ENCODE results near the gene MAPK9. TPM values are rescaled to one million over a fixed set of nuclear protein-coding genes. Genes with fewer than 3 reads are reported as not detected.

The MAPK9 gene
- total RNA-seq, 2 experiments from 2014 or later = 41.7 to 43.2 TPM

DNA sequence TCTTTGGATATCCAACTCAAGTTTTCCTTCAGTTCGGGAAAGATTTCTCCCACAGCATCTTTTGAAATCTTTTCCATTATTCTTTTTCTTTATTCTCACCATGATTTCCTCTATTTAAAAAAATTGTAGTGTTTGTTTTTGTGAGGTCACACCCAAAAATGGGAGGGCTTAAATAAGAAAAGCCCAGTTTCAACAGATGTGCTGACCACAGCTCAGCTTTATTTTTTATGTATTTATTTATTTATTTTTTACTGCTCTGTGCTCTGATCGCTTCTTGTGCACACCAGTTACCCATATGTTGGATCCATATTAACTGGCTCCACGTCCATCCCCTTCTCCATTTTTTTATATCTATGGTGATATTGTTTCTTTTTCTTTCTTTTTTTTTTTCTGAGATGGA lies 41.0 kb upstream of the MAPK9 start:
- Mint-ChIP-seq H3K4me3 (no peak overlapping the region), H3K9me3 (no peaks in the 10 kb centered on the region), H3K36me3 (no peaks in the 10 kb centered on the region), H3K27ac (no peak overlapping the region), H3K27me3 (peaks cover 8% of the 10 kb centered on the region), H3K4me1 (ENCODE audit: low read depth) (no peaks in the 10 kb centered on the region)
- no peak for DNase-seq
- ChIA-PET POLR2A (no interaction called here), CTCF (interaction anchor here (0.7 to 2.8 kb wide), 3 partner anchors 17 to 124 kb away, joined by 3 to 12 read pairs (median 4); partner anchors contain the start of gene RASGEF1C)
- intact Hi-C loops (cut with micrococcal nuclease) = no loop called here

DNA sequence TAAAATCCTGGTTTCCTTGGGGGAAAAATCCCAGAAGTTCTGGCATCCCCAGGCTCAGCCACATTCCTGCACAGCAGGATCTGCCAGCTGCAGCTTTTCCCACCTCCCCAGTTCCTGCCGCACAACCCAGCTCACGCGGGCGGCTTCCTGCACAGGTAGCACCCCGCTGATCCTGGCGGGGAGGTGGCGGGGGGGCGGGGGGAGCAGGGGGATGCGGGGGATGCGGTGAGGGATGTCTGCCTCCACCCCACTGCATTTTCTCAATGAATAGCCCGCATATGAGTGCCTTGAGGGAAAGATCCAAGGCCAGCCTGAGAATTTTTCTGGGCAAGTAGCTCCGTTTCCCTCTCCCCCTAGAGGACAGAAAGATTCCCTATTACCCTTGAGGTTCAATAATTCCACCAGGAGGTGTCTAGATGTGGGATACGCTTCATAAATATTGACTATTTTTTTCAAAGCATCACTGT lies 40.2 kb upstream of the MAPK9 start:
- H3K27ac Mint-ChIP-seq = no peak overlapping the region
- no peaks in the 10 kb centered on the region for H3K9me3 Mint-ChIP-seq
- no peaks in the 10 kb centered on the region for H3K4me1 Mint-ChIP-seq (ENCODE audit: low read depth)
- POLR2A ChIA-PET = no interaction called here
- CTCF ChIA-PET = interaction anchor here (0.9 to 2.8 kb wide), 2 partner anchors 11 to 16 kb away, joined by 4 to 12 read pairs; no protein-coding TSS in a partner anchor
- no peak overlapping the region for H3K4me3 Mint-ChIP-seq
- intact Hi-C loops (cut with micrococcal nuclease) = no loop called here
- peaks cover 8% of the 10 kb centered on the region for H3K27me3 Mint-ChIP-seq
- H3K36me3 Mint-ChIP-seq = no peaks in the 10 kb centered on the region
- DNase-seq = no peak

DNA sequence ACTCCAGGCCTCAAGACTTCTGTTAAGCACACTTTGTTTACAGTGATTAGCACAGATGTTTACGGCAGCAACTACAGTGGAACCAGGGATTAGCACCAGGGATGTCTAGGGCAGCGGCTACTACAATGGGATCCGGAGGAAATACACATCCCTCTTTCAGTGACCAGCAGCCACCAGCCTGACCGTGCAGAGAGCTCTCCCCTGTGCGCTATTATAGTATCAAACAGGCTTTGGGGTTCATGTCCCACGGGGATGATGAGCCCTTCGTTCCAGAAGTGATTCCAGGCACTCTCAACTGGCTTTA lies 39.7 kb upstream of the MAPK9 start:
- ChIA-PET CTCF (interaction anchor here (0.9 to 2.8 kb wide), 3 partner anchors 11 to 15 kb away, joined by 3 to 12 read pairs (median 4); no protein-coding TSS in a partner anchor), POLR2A (no interaction called here)
- no peak for DNase-seq
- H3K9me3 Mint-ChIP-seq = no peaks in the 10 kb centered on the region
- no peak overlapping the region for H3K4me3 Mint-ChIP-seq
- H3K27me3 Mint-ChIP-seq = peaks cover 8% of the 10 kb centered on the region
- intact Hi-C loops (cut with micrococcal nuclease) = no loop called here
- H3K27ac Mint-ChIP-seq = no peak overlapping the region
- no peaks in the 10 kb centered on the region for H3K36me3 Mint-ChIP-seq
- H3K4me1 Mint-ChIP-seq (ENCODE audit: low read depth) = no peaks in the 10 kb centered on the region

DNA sequence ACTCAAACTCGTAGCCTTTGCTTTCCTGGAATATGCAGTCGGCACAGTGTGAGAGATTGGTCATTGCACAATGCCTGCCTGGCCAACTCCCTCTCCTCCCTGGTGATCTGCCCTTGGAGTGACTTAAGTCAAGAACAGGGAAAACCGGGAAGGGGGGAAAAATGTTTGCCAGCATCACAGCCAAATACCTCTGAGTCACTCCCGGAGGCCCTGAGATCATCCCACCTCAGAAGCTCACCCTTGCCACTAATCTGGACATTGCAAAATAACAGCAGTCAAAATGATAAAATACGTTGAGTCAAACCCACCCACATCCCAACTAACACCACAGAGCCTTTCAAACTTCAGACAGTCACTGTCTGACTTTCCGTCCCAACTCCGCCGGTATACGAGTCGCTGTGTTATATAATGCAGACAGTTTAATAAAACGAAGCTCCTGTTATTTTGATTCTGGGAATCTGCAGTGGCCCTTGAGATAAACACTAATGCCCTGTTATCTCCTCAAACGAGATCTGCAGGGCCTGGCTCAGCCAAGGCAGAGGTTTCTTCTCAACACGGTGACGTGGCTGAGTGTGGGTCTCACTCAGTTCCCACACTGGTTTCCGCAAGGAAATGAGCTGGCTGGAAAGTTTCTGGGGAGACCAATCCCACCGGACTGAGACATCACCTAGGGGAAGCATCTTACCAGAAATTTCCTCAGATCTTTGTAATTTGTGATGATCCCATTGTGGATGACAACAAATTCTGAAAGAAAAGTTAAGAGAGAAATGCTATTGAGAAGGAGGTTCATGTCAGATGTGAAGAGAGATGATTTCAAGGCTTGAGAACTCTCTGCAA lies 39.1 kb upstream of the MAPK9 start:
- DNase-seq = no peak
- intact Hi-C loops (cut with micrococcal nuclease) = no loop called here
- Mint-ChIP-seq H3K36me3 (no peaks in the 10 kb centered on the region), H3K4me3 (no peak overlapping the region), H3K27ac (no peak overlapping the region), H3K4me1 (ENCODE audit: low read depth) (no peaks in the 10 kb centered on the region), H3K9me3 (no peaks in the 10 kb centered on the region), H3K27me3 (peaks cover 8% of the 10 kb centered on the region)
- CTCF ChIA-PET = interaction anchor here (0.6 to 2.8 kb wide), 4 partner anchors 11 to 62 kb away, joined by 3 to 12 read pairs (median 4); no protein-coding TSS in a partner anchor
- POLR2A ChIA-PET = no interaction called here

DNA sequence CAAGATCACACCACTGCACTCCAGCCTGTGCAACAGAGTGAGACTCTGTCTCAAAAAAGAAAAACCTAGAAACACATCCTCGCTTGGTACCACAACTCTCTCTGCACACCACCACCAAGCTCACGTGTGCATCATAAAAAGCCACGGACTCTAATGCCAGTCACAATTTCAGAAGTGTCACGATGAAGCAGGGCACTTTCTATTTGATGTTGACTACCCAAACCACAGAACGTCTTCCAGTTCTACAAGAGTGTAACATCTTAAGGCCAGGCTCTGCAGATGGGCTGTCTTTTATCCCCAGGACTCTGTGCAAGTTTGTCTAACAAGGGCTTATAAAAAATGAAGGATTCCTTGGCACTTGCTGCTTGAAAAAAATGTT lies 38.4 kb upstream of the MAPK9 start:
- no peaks in the 10 kb centered on the region for H3K4me1 Mint-ChIP-seq (ENCODE audit: low read depth)

DNA sequence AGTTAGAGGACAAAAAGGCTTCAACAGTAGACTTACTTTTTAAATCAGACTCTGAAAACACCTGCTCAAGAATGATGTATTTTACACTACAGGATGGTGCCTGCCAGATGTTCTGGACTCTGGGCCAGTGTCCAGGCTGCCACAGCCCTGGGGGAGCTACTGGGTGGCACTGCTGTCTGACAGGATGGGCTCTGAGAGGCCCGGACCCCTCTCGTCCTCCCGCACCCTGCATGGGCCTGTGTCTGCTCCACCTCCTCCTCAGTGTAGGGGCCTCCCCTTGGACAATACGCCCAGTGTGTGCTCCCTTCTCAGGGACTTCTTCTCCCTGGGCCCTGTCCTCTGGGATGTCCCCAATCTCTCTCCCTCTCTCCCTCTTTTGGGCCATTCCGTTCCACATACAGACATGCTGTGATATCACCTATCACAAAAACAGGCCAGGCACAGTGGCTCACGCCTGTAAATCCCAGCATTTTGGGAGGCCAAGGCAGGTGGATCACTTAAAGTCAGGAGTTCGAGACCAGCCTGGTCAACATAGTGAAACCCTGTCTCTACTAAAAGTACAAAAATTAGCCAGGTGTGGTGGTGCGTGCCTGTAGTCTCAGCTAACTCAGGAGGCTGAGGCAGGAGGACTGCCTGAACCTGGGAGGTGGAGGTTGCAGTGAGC lies 37.9 kb upstream of the MAPK9 start:
- intact Hi-C loops (cut with micrococcal nuclease) = loop anchor here (10.0 kb wide), 1 partner anchor 195 kb away; no protein-coding TSS in a partner anchor
- H3K27ac Mint-ChIP-seq = no peak overlapping the region
- POLR2A ChIA-PET = no interaction called here

More for the DNA sequence above, 38.4 kb upstream of the MAPK9 start:
- DNase-seq = no peak
- Mint-ChIP-seq H3K27ac (no peak overlapping the region), H3K4me3 (no peak overlapping the region), H3K27me3 (peaks cover 8% of the 10 kb centered on the region), H3K9me3 (no peaks in the 10 kb centered on the region), H3K36me3 (no peaks in the 10 kb centered on the region)
- POLR2A ChIA-PET = no interaction called here
- CTCF ChIA-PET = interaction anchor here (0.6 to 2.8 kb wide), 4 partner anchors 14 to 61 kb away, joined by 3 to 12 read pairs (median 4); no protein-coding TSS in a partner anchor
- intact Hi-C loops (cut with micrococcal nuclease) = no loop called here

DNA sequence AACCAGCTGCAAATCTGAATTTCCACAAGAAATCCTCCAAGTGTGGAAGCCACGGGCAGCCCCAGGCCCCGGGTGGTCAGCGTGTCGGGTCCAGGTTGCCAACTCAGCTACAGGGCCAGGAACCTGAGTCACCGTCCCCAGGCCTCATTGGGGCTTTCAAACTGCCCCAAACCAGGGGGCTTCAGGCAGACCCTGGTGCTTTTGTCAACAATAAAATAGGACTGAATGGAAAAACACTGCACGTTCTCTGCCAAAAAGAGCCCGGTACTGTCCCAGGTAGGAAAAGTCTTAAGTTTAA lies 37.2 kb upstream of the MAPK9 start:
- ChIA-PET POLR2A (interaction anchor here (1.4 kb wide), 1 partner anchor 36 kb away, joined by 5 read pairs; the partner anchor contains the start of gene MAPK9), CTCF (interaction anchor here (0.6 to 2.5 kb wide), 34 partner anchors 9 to 277 kb away, joined by 3 to 68 read pairs (median 5); partner anchors contain the start of genes GFPT2, MAPK9 and RASGEF1C)
- intact Hi-C loops (cut with micrococcal nuclease) = loop anchor here (10.0 kb wide), 1 partner anchor 194 kb away; no protein-coding TSS in a partner anchor
- Mint-ChIP-seq H3K4me3 (no peak overlapping the region), H3K36me3 (no peaks in the 10 kb centered on the region), H3K9me3 (no peaks in the 10 kb centered on the region), H3K4me1 (ENCODE audit: low read depth) (no peaks in the 10 kb centered on the region), H3K27ac (no peak overlapping the region), H3K27me3 (peaks cover 8% of the 10 kb centered on the region)
- no peak for DNase-seq

More for the DNA sequence above, 37.9 kb upstream of the MAPK9 start:
- no peak overlapping the region for H3K4me3 Mint-ChIP-seq
- H3K9me3 Mint-ChIP-seq = no peaks in the 10 kb centered on the region
- no peak for DNase-seq
- CTCF ChIA-PET = interaction anchor here (0.6 to 2.5 kb wide), 18 partner anchors 8 to 202 kb away, joined by 3 to 68 read pairs (median 5); partner anchors contain the start of gene MAPK9
- H3K36me3 Mint-ChIP-seq = no peaks in the 10 kb centered on the region
- no peaks in the 10 kb centered on the region for H3K4me1 Mint-ChIP-seq (ENCODE audit: low read depth)
- peaks cover 8% of the 10 kb centered on the region for H3K27me3 Mint-ChIP-seq

DNA sequence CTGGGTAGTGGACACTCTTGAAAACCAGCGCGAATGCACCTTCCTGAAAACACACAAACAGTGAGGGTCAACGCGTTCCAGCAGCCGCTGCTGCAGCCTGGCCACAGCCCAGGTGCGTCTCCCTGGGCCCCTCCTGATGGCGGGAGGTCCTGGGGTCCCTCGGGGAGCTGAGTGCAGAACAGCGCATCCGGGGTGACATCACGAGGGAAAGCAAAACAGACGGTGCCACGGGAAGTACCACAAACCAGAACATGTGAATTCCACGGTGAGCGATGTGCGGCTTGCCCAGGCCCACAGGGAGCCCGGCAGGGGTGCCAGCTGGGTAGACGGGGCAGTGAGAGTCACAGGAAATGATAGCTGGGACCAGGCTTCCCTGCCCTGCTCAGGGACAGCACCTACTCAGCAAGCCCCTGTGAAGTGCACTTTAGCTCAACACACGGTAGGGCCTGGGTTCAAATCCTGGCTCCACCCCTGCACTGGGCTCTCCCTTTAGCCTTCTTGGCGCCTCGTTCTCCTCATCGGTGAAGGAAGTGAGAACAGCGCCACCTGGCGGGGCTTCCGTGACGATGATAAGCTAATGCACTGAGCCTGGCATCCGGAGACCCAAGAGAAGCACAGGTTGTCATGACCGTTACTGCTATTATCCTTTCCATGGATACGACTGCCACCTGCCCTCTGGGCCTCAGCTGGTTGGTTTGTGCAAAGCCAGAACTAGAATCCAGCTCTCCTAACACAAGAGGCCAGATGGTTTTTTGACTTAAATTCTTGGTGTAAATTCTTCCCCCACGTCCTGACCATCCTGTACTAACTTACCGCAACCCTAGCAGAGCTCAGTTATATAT lies 36.6 kb upstream of the MAPK9 start:
- ChIA-PET POLR2A (interaction anchor here (0.7 to 1.4 kb wide), 2 partner anchors 15 to 36 kb away, joined by 3 to 5 read pairs; partner anchors contain the start of gene MAPK9), CTCF (interaction anchor here (0.6 to 2.5 kb wide), 35 partner anchors 9 to 277 kb away, joined by 3 to 68 read pairs (median 5); partner anchors contain the start of genes GFPT2, MAPK9 and RASGEF1C)
- intact Hi-C loops (cut with micrococcal nuclease) = loop anchor here (1.0 to 10.0 kb wide), 2 partner anchors 35 to 194 kb away; no protein-coding TSS in a partner anchor
- H3K4me3 Mint-ChIP-seq = no peak overlapping the region
- H3K9me3 Mint-ChIP-seq = no peaks in the 10 kb centered on the region
- no peak overlapping the region for H3K27ac Mint-ChIP-seq
- DNase-seq = peak; percentile 90
- H3K27me3 Mint-ChIP-seq = peaks cover 6% of the 10 kb centered on the region
- no peaks in the 10 kb centered on the region for H3K36me3 Mint-ChIP-seq
- no peaks in the 10 kb centered on the region for H3K4me1 Mint-ChIP-seq (ENCODE audit: low read depth)

DNA sequence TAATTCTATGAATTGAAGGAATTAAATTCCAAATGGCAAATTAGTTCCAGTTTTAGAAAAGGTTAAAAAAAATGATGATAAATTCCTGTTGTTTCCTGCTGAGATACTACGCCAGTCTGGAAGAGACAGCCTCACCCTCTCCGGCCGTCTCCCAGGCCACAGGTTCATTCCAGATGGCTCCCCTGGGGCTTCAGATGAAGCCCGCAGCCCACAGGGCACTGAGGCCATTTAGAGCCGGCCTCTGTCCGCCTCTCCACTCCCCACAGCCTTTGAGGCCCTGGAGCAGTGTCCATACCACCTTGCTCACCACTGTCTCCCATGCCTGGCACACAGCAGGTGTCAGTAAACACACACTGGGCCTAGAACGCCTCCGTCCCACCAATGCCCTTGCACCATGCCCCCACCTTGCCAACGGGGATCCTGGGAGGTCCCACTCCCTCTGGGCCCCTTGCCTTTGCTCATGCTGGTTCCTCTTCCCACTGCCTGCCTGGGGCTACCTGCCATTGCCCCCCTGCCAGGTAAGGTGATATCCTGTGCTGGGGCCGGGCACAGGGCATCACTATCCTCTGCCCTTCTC lies 35.2 kb upstream of the MAPK9 start:
- DNase-seq = no peak
- intact Hi-C loops (cut with micrococcal nuclease) = loop anchor here (10.0 kb wide), 1 partner anchor 192 kb away; no protein-coding TSS in a partner anchor
- ChIA-PET POLR2A (no interaction called here), CTCF (interaction anchor here (2.0 to 3.9 kb wide), 3 partner anchors 8 to 33 kb away, joined by 4 to 62 read pairs (median 18); no protein-coding TSS in a partner anchor)
- H3K36me3 Mint-ChIP-seq = no peaks in the 10 kb centered on the region
- no peak overlapping the region for H3K4me3 Mint-ChIP-seq
- no peak overlapping the region for H3K27ac Mint-ChIP-seq
- no peaks in the 10 kb centered on the region for H3K9me3 Mint-ChIP-seq
- H3K27me3 Mint-ChIP-seq = peaks cover 3% of the 10 kb centered on the region
- no peaks in the 10 kb centered on the region for H3K4me1 Mint-ChIP-seq (ENCODE audit: low read depth)

DNA sequence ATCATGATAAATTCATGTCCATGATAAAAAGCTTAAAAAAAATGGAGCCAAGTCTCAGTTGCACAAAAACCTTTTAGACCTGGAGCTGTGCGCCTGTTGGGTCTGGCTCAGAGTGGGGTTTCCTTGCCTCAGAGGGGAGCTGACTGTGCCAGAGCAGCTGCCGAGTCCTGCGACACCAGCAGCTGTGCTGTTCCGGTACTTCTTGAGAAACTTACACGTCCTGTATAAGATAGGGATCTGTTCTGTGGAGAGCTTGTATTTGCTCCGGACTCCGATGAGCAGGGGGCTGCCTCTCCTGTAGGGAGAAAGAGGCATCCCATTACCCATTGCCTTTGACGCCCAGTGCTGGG lies 32.7 kb upstream of the MAPK9 start:
- intact Hi-C loops (cut with micrococcal nuclease) = loop anchor here (10.0 kb wide), 1 partner anchor 190 kb away; no protein-coding TSS in a partner anchor
- Mint-ChIP-seq H3K27me3 (no peaks in the 10 kb centered on the region), H3K4me1 (ENCODE audit: low read depth) (no peaks in the 10 kb centered on the region), H3K9me3 (no peaks in the 10 kb centered on the region), H3K4me3 (no peak overlapping the region), H3K36me3 (no peaks in the 10 kb centered on the region), H3K27ac (no peak overlapping the region)
- ChIA-PET CTCF (interaction anchor here (2.7 to 3.9 kb wide), 2 partner anchors 9 to 30 kb away, joined by 18 to 25 read pairs; no protein-coding TSS in a partner anchor), POLR2A (no interaction called here)
- no peak for DNase-seq

DNA sequence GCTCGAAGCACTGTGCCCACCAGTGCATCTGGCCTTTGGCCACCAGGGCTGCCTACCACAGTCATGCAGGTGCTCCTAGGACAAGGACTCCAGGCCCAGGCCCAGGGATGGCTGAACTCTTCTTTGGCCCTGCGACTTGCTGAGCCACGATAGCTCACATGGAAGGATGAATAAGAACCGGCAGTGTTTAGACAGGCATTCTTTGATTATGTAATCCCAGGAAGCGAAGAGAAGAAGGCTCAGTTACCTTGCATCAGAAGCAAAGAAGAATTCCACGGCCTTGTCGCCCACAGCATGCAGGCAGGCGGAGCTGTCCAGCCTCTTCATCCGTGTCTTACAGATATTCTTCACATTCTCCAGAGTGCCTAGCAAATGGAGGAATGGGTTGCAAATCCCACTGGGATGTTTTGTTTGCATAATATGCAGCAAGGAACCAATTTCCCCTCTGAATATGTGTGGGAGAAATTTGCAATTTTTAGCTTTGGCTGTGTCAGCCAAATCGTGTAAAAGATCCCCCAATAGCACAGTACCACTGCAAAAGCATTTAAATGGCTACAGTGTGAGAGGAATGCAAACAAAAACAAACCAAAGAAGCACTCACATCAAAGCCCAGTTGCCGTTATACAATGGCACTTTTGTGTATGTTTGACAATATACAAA lies 32.2 kb upstream of the MAPK9 start:
- H3K27ac Mint-ChIP-seq = no peak overlapping the region
- intact Hi-C loops (cut with micrococcal nuclease) = loop anchor here (10.0 kb wide), 1 partner anchor 189 kb away; no protein-coding TSS in a partner anchor
- ChIA-PET CTCF (interaction anchor here (2.7 to 3.9 kb wide), 2 partner anchors 9 to 30 kb away, joined by 18 to 25 read pairs; no protein-coding TSS in a partner anchor), POLR2A (no interaction called here)
- H3K4me3 Mint-ChIP-seq = no peak overlapping the region
- H3K9me3 Mint-ChIP-seq = no peaks in the 10 kb centered on the region
- H3K4me1 Mint-ChIP-seq (ENCODE audit: low read depth) = no peaks in the 10 kb centered on the region
- no peaks in the 10 kb centered on the region for H3K36me3 Mint-ChIP-seq
- H3K27me3 Mint-ChIP-seq = no peaks in the 10 kb centered on the region
- DNase-seq = no peak

Data from activated CD4-positive, alpha-beta memory T cell treated with anti-CD3 and anti-CD28 coated beads for 36 hours (primary cell).